Neural cell (in vitro differentiated cells): ENCODE measurements around the gene GHRL.
"Not testable (repeated sequence)": the region's sequence is repeated elsewhere in the genome, so short reads cannot be mapped to it uniquely, and the experiment has no call there.

Source experiments
- SMC3 ChIP-seq: fragments of 450-650 bp; conservative IDR thresholded peaks from 2 replicates; pipeline ENCODE4 v1.6.1; 2014; ENCODE audit warnings: antibody characterized with exemption, mild to moderate bottlenecking, moderate library complexity; ENCODE audit not compliant: poor library complexity
- TF ChIP-seq, protein P1 (sequence below): fragments of 450-650 bp; IDR thresholded peaks from 2 replicates; pipeline ENCODE4 v1.5.1; 2014; ENCODE audit warnings: antibody characterized with exemption, mild to moderate bottlenecking, moderate library complexity; ENCODE audit not compliant: poor library complexity, severe bottlenecking

DNA sequence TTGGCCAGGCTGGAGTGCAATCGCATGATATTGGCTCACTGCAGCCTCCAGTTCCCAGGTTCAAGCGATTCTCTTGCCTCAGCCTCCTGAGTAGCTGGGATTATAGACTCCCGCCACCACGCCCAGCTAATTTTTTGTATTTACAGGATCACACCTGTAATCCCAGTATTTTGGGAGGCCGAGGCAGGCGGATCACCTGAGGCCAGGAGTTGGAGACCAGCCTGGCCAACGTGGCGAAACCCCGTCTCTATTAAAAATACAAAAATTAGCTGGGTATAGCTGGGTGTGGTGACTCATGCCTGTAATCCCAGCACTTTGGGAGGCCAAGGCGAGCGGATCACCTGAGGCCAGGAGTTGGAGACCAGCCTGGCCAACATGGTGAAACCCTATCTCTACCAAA, 20.3 kb downstream of the GHRL start:
- TF ChIP-seq, protein P1, sequence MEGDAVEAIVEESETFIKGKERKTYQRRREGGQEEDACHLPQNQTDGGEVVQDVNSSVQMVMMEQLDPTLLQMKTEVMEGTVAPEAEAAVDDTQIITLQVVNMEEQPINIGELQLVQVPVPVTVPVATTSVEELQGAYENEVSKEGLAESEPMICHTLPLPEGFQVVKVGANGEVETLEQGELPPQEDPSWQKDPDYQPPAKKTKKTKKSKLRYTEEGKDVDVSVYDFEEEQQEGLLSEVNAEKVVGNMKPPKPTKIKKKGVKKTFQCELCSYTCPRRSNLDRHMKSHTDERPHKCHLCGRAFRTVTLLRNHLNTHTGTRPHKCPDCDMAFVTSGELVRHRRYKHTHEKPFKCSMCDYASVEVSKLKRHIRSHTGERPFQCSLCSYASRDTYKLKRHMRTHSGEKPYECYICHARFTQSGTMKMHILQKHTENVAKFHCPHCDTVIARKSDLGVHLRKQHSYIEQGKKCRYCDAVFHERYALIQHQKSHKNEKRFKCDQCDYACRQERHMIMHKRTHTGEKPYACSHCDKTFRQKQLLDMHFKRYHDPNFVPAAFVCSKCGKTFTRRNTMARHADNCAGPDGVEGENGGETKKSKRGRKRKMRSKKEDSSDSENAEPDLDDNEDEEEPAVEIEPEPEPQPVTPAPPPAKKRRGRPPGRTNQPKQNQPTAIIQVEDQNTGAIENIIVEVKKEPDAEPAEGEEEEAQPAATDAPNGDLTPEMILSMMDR, result not testable (repeated sequence)
- TF ChIP-seq SMC3, result not testable (repeated sequence)
